HG02970 (cell line): ENCODE results near the gene ALDH5A1.

ENCODE experiments used
- ATAC-seq: cut with Tn5 transposase; IDR thresholded peaks from one replicate; pipeline ENCODE4 v1.9.1; 2021; ENCODE audit warnings: mild to moderate bottlenecking, moderate library complexity, moderate number of reproducible peaks; ENCODE audit not compliant: unreplicated experiment, low FRiP score

ALDH5A1 gene

DNA sequence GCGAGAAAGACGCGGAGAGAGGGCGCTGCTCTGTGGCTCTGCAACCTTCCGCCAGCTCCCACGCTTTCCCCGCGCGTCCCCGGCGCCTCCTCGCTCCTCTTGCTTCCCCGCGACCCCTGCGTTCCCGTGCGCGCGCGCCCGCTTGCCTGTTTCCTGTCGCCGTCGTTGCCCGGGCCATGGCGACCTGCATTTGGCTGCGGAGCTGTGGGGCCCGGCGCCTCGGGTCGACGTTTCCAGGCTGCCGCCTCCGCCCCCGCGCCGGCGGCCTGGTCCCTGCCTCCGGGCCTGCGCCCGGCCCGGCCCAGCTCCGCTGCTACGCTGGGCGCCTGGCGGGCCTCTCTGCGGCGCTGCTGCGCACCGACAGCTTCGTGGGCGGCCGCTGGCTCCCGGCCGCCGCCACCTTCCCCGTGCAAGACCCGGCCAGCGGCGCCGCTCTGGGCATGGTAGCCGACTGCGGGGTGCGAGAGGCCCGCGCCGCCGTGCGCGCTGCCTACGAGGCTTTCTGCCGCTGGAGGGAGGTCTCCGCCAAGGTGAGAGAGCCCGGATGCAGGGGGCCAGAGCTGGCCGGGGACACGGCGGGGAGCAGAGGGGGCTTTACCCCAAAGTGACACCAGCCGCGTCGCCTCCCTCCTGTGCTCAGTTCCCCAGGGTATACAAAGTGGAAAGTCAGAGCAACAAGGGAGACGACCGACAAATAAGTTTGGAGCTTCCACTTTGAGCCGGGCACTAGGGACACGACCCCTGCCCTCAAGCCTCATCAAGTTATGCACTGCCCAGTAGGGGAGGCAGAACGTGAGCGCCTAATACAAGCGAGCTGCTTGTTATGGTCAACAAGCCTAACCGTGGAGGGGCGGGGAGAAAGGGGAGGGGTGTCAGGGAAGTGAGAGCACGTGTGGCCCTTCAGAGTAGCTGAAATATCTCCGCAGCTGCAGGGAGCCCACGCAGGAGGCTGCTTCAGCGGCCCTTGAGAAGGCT is at the start of gene ALDH5A1:
Gene ALDH5A1, plus strand, starts transcription at position 149 of the 975 bp plus-strand sequence. Its CDS starts 28 bp downstream, at position 177.
- ATAC-seq = peak; percentile 62

DNA sequence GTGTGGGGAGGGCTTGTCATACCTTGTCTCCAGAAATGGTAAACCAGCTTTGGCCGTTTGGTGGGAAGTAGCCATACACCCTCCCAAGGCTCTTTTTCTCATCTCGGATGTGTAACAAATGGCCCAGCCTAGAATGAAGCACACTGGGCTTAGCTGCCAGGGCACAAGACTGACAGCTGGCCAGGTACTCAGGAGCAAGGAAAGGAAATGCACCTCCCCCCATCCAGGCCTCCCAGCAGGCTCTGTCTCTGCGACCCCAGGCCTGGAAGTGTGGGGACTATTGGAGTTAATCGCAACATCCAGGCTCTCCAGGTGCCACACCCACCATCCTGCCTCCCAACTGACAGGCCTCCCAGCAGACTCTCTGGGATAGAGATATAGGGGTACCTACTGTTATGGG is 49.1 kb upstream of the ALDH5A1 start:
- ATAC-seq = no peak

- no peak for ATAC-seq
Measured at GRCh38 chr6:24446670-24447069, 48.1 kb upstream of the ALDH5A1 start.

DNA sequence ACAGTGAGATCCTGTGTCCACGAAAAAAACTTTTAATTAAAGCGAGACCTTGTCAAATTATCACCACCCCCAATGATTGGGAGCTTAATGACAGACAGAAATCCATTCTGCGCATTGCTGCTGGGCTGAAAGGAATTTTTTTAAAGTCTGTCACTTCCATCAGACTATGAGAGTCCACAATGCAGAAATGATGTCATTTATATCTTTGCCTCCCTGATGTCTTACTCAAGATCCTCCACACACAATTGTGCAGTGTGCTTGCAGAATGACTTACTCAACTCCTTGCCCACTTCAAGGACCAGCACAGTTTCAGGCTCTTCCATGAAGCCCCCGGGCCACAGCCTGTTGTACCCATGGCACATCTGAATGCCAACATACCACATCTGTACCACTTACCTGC is 46.4 kb upstream of the ALDH5A1 start:
- no peak for ATAC-seq

GRCh38 chr6:24448828-24449525 is 45.8 kb upstream of the ALDH5A1 start:
- ATAC-seq = no peak

DNA sequence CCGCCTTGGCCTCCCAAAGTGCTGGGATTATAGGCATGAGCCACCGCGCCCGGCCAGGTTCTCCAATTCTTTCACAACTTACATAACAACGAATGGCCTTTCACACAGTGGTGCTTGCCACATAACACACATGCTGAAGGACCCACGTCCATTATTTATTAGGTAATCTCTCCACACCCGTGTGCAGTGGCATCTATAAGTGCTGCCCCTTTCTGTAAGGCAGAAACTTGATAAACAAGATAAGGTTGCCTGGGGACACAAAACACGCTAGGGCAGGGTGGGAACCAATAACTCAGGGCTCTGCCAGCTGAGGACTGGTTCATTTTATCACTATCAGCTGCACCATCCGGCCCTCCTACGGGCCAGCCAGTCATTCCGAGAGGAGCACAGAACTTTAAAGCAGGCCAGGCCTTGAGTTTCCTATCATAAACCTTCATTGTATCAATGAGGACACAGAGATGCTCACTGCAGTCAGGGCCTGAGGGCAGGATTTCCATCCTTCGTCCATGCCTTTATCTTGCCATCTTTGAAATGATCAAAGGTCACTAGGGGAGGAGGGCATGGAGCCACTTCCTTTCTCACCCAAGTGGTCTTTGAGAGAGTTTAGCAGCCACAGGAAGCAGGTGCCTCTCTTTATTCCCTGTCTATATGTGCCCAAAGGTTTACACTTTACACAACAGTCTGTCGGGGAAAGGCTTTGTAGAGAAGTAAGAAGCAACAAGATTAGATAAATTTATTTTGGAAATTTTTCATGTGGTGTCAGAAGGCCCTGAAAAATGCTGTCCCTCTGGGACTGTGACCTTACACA is 43.0 kb upstream of the ALDH5A1 start:
- ATAC-seq = no peak

GRCh38 chr6:24453921-24454320 is 40.8 kb upstream of the ALDH5A1 start:
- no peak for ATAC-seq

- ATAC-seq = no peak
Measured at GRCh38 chr6:24454452-24454851, 40.3 kb upstream of the ALDH5A1 start.

DNA sequence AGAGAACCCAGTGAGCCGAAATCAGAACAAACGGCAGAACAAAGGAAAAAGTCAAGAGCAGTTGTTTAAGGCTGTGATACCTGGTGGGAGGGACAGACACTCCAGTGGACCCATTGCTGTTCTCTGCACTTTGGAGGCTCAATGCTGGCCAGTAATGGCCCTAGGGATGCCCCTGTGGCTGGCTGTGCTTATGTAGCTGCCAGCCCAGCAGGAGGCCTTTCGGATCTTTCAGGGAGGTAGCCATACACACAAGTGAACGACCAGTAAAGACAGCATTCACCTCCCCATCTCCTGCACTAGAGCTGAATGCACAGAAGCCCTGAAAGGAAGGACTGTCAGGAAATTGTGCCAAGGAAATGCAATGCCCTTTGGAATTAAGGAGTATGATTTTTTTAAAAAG is 39.7 kb upstream of the ALDH5A1 start:
- ATAC-seq = no peak

DNA sequence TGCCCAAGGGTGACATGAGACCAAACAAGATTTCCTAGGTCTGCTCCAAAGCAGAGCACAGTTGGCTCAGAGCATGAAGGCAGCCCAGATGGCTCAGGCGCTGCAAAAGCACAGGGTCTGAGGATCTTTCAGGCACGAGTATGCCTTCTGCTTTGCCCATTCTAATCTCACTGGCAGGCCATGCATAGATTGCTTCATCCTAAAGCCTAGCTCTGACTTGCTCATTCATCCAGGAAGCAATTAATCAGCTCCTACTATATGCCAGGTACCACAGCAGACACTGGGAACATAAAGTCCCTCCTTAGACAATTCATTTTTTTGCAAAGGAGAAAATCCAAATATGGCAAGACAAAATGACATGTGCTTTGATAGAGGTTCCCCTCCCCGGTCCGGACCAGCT is 36.6 kb upstream of the ALDH5A1 start:
- no peak for ATAC-seq

DNA sequence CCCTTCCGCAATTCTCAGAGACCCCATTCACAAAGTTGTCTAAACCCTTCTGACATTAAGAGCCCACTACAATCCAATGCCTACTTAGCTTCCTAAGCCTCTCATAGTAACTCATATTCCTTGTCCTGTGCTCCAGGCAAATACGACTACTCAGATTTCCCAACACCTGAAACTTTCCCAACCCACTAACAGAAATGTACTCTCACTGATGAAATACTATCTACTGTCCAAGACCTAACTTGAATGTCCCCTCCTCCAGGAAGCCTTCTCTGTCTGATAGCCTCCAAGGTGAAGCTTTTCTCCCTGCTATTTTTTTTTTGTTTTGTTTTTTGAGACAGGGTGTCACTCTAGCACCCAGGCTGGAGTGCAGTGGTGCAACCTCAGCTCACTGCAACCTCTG is 35.8 kb upstream of the ALDH5A1 start:
- no peak for ATAC-seq

DNA sequence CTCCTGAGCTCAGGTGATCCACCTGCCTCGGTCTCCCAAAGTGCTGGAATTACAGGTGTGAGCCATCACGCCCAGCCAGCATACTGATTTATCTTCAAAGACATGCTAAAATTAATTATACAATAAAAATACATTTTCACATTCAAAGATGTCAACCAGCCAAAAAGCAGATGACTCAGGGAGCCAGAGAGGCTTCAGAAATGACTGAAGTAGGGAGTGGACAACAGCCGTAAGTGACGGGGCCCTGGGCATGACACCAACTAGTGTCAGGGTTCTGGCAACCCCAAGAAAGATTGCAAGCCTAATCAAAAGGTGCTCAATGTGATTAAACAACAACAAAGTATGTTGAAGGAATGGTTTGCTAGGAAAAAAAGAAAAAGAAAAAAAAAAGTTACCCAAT is 33.8 kb upstream of the ALDH5A1 start:
- no peak for ATAC-seq

GRCh38 chr6:24464253-24465038 is 30.3 kb upstream of the ALDH5A1 start:
- ATAC-seq = no peak

DNA sequence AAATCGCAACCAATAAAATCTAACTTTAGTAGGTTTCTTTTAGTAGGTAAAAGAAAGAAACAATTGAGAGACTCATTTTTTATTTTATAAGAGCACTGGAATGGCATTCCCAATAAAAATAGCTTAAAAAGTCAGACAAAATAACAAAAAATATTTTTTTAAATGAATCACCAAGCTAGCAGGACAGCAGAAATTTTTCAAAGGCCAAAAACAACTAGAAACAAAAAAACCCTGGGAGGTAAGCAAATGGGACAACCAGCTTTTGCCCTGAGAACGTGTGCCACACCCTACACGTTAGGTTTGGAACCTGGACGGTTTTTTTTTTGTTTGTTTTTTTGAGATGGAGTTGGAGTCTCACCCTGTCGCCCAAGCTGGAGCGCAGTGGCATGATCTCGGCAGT is 25.0 kb upstream of the ALDH5A1 start:
- ATAC-seq = no peak

GRCh38 chr6:24472181-24472580 is 22.6 kb upstream of the ALDH5A1 start:
- no peak for ATAC-seq

GRCh38 chr6:24476631-24477030 is 18.1 kb upstream of the ALDH5A1 start:
- ATAC-seq = no peak

- no peak for ATAC-seq
Measured at GRCh38 chr6:24477070-24477469, 17.7 kb upstream of the ALDH5A1 start.

DNA sequence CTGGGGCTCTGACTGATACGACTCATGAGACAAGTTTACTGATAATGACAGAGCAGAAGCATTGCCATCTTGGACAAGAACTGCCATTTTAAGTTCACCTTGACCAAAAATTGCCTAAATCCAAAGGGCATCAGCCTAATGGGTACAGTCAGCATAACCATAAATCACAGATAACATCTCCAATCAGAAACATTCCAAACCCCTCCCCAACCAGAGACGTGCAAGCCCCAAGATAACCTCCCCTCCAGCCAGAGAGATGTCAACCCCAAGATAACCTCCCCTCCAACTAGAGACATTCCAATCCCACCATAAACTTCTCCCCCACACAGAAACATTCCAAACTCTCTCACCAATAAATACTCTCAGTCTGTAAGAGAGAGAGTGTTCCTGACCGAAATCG is 15.9 kb upstream of the ALDH5A1 start:
- ATAC-seq = no peak

- no peak for ATAC-seq
Measured at GRCh38 chr6:24480705-24481104, 14.1 kb upstream of the ALDH5A1 start.

DNA sequence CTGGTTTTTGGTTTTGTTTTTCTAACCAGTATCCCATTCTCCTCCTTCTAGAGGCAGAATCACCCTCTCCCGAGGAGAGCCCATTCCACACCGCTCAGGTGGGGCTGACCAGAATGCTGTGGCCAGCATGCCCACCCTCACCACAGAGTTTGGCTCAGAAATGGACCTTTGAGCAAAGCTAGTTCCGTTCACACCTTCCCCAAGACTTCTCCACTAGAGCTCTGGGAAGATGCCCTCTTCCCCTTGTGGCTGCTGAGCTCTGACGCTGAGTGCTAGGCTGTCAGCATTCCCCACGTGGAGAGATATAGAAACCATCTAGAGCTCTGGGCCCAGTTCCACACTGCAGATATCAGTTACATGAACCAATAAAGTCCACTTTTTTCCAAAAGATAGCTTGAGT is 13.3 kb upstream of the ALDH5A1 start:
- no peak for ATAC-seq
